K562 (cell line): Measurements from ENCODE around the gene GRID2IP. TPM values are rescaled to one million over a fixed set of nuclear protein-coding genes. Genes with fewer than 3 reads are reported as not detected.

Source experiments
- BHLHE40 ChIP-seq: IDR thresholded peaks from 2 replicates; pipeline ENCODE4 v1.6.1; 2011; ENCODE audit warnings: low read length, improper control_type of control experiment
- GATA2 ChIP-seq: sonication (generic); formaldehyde crosslinking; IDR thresholded peaks from 2 replicates; pipeline ENCODE4 v1.4.0; 2020; ENCODE audit warnings: mild to moderate bottlenecking, missing genetic modification reagents
- HCFC1 ChIP-seq: IDR thresholded peaks from 2 replicates; pipeline ENCODE4 v1.6.1; 2012; ENCODE audit warnings: low read depth, low read length, improper control_type of control experiment
- HMGN3 ChIP-seq: IDR thresholded peaks from 2 replicates; pipeline ENCODE4 v1.6.1; 2011; ENCODE audit warnings: borderline replicate concordance, low read depth, mild to moderate bottlenecking, mixed read lengths, low read length; ENCODE audit not compliant: insufficient read length; ENCODE audit errors: extremely low read depth
- MCM3 ChIP-seq: fragments of 450-650 bp; IDR thresholded peaks from 2 replicates; pipeline ENCODE4 v1.6.1; 2016
- MIER1 ChIP-seq: fragments of 450-650 bp; IDR thresholded peaks from 2 replicates; pipeline ENCODE4 v1.6.1; 2016; ENCODE audit warnings: antibody characterized with exemption, mild to moderate bottlenecking, low read depth
- NFE2L1 ChIP-seq: fragments of 450-650 bp; IDR thresholded peaks from 2 replicates; pipeline ENCODE4 v1.6.1; 2016; ENCODE audit warnings: missing genetic modification characterization, low read depth, mild to moderate bottlenecking, missing compliant biosample characterization, moderate library complexity, borderline replicate concordance
- NUFIP1 ChIP-seq: fragments of 450-650 bp; IDR thresholded peaks from 2 replicates; pipeline ENCODE4 v1.6.1; 2018; ENCODE audit not compliant: partially characterized antibody
- RNF2 ChIP-seq: sonication (generic); IDR thresholded peaks from 2 replicates; pipeline ENCODE4 v1.6.1; 2016
- SAFB2 ChIP-seq: fragments of 200-400 bp; formaldehyde crosslinking; IDR thresholded peaks from 2 replicates; pipeline ENCODE4 v1.6.1; 2018; ENCODE audit warnings: borderline replicate concordance, low read length, low read depth, moderate library complexity; ENCODE audit not compliant: severe bottlenecking
- SMAD1 ChIP-seq: fragments of 150-350 bp; IDR thresholded peaks from 2 replicates; pipeline ENCODE4 v1.6.1; 2014; ENCODE audit warnings: low read length, low read depth; ENCODE audit not compliant: partially characterized antibody
- SMC3 ChIP-seq: conservative IDR thresholded peaks from 2 replicates; pipeline ENCODE4 v1.6.1; 2011; ENCODE audit warnings: low read depth, low read length, improper control_type of control experiment; ENCODE audit not compliant: insufficient read depth
- STAT5A ChIP-seq: IDR thresholded peaks from 2 replicates; pipeline ENCODE4 v1.6.1; 2012; ENCODE audit warnings: low read length, inconsistent platforms, borderline replicate concordance
- ZNF121 ChIP-seq: sonication (generic); formaldehyde crosslinking; conservative IDR thresholded peaks from 2 replicates; pipeline ENCODE4 v1.8.0; 2022; ENCODE audit warnings: missing genetic modification reagents
- ZNF232 ChIP-seq: sonication (generic); formaldehyde crosslinking; IDR thresholded peaks from 2 replicates; pipeline ENCODE4 v1.8.0; 2022; ENCODE audit warnings: mild to moderate bottlenecking, missing genetic modification reagents
- ZNF347 ChIP-seq: fragments of 450-650 bp; formaldehyde crosslinking; IDR thresholded peaks from 2 replicates; pipeline ENCODE4 v1.4.0; 2020; ENCODE audit warnings: low read depth, mild to moderate bottlenecking, moderate library complexity
- ZNF584 ChIP-seq: fragments of 200-800 bp; sonication (Bioruptor generic); IDR thresholded peaks from 2 replicates; pipeline ENCODE4 v1.6.1; 2016; ENCODE audit warnings: low read depth, mild to moderate bottlenecking, missing genetic modification characterization, missing compliant biosample characterization
- ZSCAN32 ChIP-seq: fragments of 450-650 bp; formaldehyde crosslinking; IDR thresholded peaks from 2 replicates; pipeline ENCODE4 v1.4.0; 2020; ENCODE audit warnings: mild to moderate bottlenecking, moderate library complexity
- polyA plus RNA-seq, 8 experiments: library from polyadenylated mRNA; depleted of rRNA in 4 of 8; stranded (reverse) in 5 of 8; unstranded in 3 of 8; fragments of >200 nt; fragmentation: Nextera tagmentation in 2 of 8; fragmentation: Illumina TruSeq in 1 of 8; extraction: Ambion mirVana in 2 of 8; extraction: Trizol in 1 of 8; gene quantifications; 2 replicates each; pipeline versions ENCODE4 v1.2.1 to v1.2.3, GENCODE V29; 2011 to 2014; ENCODE audit warnings: inconsistent platforms in 1 of 8, missing spikeins in 1 of 8
- total RNA-seq, 7 experiments: library from RNA; depleted of rRNA in 6 of 7; stranded (reverse); fragments of >200 nt in 6 of 7; fragmentation: Illumina TruSeq in 2 of 7; extraction: Trizol in 2 of 7; gene quantifications; 2 replicates each; pipeline versions ENCODE4 v1.2.1 to v1.2.3, GENCODE V29; 2011 to 2021; ENCODE audit warnings: low replicate concordance in 1 of 7
- TF ChIP-seq, protein P1 (sequence below): fragments of 450-650 bp; conservative IDR thresholded peaks from 2 replicates; pipeline ENCODE4 v1.6.1; 2016; ENCODE audit warnings: missing genetic modification characterization, low read depth, mild to moderate bottlenecking, control low read depth, missing compliant biosample characterization
- TF ChIP-seq, protein P2 (sequence below): sonication (generic); formaldehyde crosslinking; IDR thresholded peaks from 2 replicates; pipeline ENCODE4 v1.8.0; 2022; ENCODE audit warnings: mild to moderate bottlenecking, missing genetic modification reagents
- TF ChIP-seq, protein P3 (sequence below): sonication (generic); formaldehyde crosslinking; IDR thresholded peaks from 2 replicates; pipeline ENCODE4 v1.8.1; 2023; ENCODE audit warnings: mild to moderate bottlenecking, missing genetic modification reagents
- TF ChIP-seq, protein P4 (sequence below): fragments of 450-650 bp; IDR thresholded peaks from 2 replicates; pipeline ENCODE4 v1.6.1; 2016; ENCODE audit warnings: borderline replicate concordance
- TF ChIP-seq, protein P5 (sequence below): fragments of 450-650 bp; formaldehyde crosslinking; IDR thresholded peaks from 2 replicates; pipeline ENCODE4 v1.4.0; 2020; ENCODE audit warnings: mild to moderate bottlenecking

Gene GRID2IP
- total and polyA plus RNA-seq, 9 of the 15 experiments (the other 6 are each of a cell fraction or from before 2014, with no cell fraction given), result not detected

DNA sequence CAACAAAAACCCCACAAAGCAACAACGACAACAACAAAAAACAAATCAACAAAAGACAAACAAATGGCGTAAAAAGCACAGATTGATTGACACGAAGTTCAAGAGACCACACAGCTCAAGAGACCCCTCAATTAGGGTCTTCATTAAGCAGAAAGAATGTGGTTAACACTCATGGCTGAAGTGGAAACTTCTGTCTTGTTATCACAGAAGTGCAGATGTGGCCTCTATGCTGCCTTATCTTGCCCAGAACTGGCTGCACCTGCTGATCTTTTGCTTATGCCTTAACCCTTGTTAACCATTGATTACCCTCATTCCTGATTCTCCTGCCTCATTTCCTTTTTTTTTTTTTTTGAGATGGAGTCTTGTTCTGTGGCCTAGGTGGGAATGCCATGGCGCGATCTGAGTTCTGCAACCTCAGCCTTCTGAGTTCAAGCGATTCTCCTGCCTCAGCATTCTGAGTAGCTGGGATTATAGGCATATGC, 100.0 kb downstream of the GRID2IP start (continued):
- TF ChIP-seq SMC3 (no peak), ZSCAN32 (CRISPR knock-in tag) (no peak), ZNF121 (CRISPR knock-in tag) (no peak), SAFB2 (no peak), NFE2L1 (tag) (no peak), NUFIP1 (no peak), HCFC1 (no peak), RNF2 (peak; percentile 58; the same call in 1 of the 2 replicates), MIER1 (no peak), MCM3 (no peak), SMAD1 (peak; percentile 63), BHLHE40 (peak; percentile 73; the same call in 1 of the 2 replicates), STAT5A (peak; percentile 96), ZNF347 (CRISPR knock-in tag) (no peak), ZNF232 (CRISPR knock-in tag) (no peak), GATA2 (CRISPR knock-in tag) (peak; percentile 97), HMGN3 (peak; percentile 97), ZNF584 (peak; percentile 87)
- TF ChIP-seq, protein P1, sequence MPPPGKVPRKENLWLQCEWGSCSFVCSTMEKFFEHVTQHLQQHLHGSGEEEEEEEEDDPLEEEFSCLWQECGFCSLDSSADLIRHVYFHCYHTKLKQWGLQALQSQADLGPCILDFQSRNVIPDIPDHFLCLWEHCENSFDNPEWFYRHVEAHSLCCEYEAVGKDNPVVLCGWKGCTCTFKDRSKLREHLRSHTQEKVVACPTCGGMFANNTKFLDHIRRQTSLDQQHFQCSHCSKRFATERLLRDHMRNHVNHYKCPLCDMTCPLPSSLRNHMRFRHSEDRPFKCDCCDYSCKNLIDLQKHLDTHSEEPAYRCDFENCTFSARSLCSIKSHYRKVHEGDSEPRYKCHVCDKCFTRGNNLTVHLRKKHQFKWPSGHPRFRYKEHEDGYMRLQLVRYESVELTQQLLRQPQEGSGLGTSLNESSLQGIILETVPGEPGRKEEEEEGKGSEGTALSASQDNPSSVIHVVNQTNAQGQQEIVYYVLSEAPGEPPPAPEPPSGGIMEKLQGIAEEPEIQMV (tag), result no peak
- TF ChIP-seq, protein P2, sequence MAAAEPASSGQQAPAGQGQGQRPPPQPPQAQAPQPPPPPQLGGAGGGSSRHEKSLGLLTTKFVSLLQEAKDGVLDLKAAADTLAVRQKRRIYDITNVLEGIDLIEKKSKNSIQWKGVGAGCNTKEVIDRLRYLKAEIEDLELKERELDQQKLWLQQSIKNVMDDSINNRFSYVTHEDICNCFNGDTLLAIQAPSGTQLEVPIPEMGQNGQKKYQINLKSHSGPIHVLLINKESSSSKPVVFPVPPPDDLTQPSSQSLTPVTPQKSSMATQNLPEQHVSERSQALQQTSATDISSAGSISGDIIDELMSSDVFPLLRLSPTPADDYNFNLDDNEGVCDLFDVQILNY (CRISPR knock-in tag), result no peak
- TF ChIP-seq, protein P3, sequence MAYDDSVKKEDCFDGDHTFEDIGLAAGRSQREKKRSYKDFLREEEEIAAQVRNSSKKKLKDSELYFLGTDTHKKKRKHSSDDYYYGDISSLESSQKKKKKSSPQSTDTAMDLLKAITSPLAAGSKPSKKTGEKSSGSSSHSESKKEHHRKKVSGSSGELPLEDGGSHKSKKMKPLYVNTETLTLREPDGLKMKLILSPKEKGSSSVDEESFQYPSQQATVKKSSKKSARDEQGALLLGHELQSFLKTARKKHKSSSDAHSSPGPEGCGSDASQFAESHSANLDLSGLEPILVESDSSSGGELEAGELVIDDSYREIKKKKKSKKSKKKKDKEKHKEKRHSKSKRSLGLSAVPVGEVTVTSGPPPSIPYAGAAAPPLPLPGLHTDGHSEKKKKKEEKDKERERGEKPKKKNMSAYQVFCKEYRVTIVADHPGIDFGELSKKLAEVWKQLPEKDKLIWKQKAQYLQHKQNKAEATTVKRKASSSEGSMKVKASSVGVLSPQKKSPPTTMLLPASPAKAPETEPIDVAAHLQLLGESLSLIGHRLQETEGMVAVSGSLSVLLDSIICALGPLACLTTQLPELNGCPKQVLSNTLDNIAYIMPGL (CRISPR knock-in tag), result no peak
- TF ChIP-seq, protein P4, sequence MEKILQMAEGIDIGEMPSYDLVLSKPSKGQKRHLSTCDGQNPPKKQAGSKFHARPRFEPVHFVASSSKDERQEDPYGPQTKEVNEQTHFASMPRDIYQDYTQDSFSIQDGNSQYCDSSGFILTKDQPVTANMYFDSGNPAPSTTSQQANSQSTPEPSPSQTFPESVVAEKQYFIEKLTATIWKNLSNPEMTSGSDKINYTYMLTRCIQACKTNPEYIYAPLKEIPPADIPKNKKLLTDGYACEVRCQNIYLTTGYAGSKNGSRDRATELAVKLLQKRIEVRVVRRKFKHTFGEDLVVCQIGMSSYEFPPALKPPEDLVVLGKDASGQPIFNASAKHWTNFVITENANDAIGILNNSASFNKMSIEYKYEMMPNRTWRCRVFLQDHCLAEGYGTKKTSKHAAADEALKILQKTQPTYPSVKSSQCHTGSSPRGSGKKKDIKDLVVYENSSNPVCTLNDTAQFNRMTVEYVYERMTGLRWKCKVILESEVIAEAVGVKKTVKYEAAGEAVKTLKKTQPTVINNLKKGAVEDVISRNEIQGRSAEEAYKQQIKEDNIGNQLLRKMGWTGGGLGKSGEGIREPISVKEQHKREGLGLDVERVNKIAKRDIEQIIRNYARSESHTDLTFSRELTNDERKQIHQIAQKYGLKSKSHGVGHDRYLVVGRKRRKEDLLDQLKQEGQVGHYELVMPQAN, result no peak
- TF ChIP-seq, protein P5, sequence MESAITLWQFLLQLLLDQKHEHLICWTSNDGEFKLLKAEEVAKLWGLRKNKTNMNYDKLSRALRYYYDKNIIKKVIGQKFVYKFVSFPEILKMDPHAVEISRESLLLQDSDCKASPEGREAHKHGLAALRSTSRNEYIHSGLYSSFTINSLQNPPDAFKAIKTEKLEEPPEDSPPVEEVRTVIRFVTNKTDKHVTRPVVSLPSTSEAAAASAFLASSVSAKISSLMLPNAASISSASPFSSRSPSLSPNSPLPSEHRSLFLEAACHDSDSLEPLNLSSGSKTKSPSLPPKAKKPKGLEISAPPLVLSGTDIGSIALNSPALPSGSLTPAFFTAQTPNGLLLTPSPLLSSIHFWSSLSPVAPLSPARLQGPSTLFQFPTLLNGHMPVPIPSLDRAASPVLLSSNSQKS (CRISPR knock-in tag), result no peak
